ENCODE results near the gene CHMP6. TPM values are rescaled to one million over a fixed set of nuclear protein-coding genes. Genes with fewer than 3 reads are reported as not detected.

The CHMP6 gene
- total and polyA plus RNA-seq, 9 of the 15 experiments (the other 6 are each of a cell fraction or from before 2014, with no cell fraction given): 0.25 to 30.4 (median 13.4) TPM

- Histone ChIP-seq H3K79me2 (ENCODE audit: control insufficient read depth, insufficient read depth, low read length) (no peaks in the 10 kb centered on the region), H3K36me3 (ENCODE audit: control insufficient read depth, insufficient read depth, low read length) (peaks cover 17% of the 10 kb centered on the region; the same call in 1 of the 3 replicates), H3K4me2 (ENCODE audit: insufficient read depth, low read length) (no peak overlapping the region), H2AFZ (ENCODE audit: low read depth, low read length) (no peak overlapping the region), H3K4me3 (no peak overlapping the region), H3K27ac (ENCODE audit: extremely low read depth, low read depth, low read length) (no peak overlapping the region), H4K20me1 (replicated peaks; ENCODE audit: control insufficient read depth, insufficient read depth, low read length) (no peaks in the 10 kb centered on the region), H3K4me1 (replicated peaks in 1 of 2; ENCODE audit: control insufficient read depth in 2 of 2, insufficient read depth in 2 of 2, low read length in 2 of 2) (peaks cover 0 to 43% of the 10 kb centered on the region in 2 experiments; a peak in 2 of 5 replicates), H3K9me3 (replicated peaks; ENCODE audit: control insufficient read depth, insufficient read depth, low read depth, low read length) (no peaks in the 10 kb centered on the region), H3K9me1 (ENCODE audit: control insufficient read depth, insufficient read depth, low read length) (no peaks in the 10 kb centered on the region), H3K9ac (ENCODE audit: insufficient read depth in 1 of 2, low read depth in 2 of 2, low read length in 2 of 2) (no peak overlapping the region), H3K27me3 (ENCODE audit: control insufficient read depth in 2 of 2, insufficient read depth in 2 of 2, low read length in 2 of 2) (no peaks in the 10 kb centered on the region)
- intact Hi-C loops (cut with micrococcal nuclease) (no loop called here), in situ Hi-C loops (cut with MboI) (no loop called here)
- no peak for FAIRE-seq
- no peak for DNase-seq (ENCODE audit: extremely low read depth in 1 of 4, low spot score in 3 of 4)
- BruUV-seq (replicated peaks): no TSS peak
- WGBS (ENCODE audit: insufficient coverage, low coverage, missing lambda C conversion rate): 87% methylated on average over 24 of the region's 49 CpGs
- ATAC-seq: no peak
- ChIA-PET POLR2A (no interaction called here), CTCF (ENCODE audit: low intra/inter-chr PET ratio) (no interaction called here)
- TF ChIP-seq ZNF253 (CRISPR knock-in tag; conservative IDR thresholded peaks at IDR 0.05) (no peak), BRCA1 (IDR thresholded peaks at IDR 0.05) (no peak), BRCA1 (CRISPR knock-in tag; IDR thresholded peaks at IDR 0.05) (no peak), E2F3 (CRISPR knock-in tag; IDR thresholded peaks at IDR 0.05) (no peak), HNRNPK (IDR thresholded peaks at IDR 0.05; ENCODE audit: low read depth, low read length, poor library complexity, severe bottlenecking) (no peak), ESRRA (IDR thresholded peaks at IDR 0.05; ENCODE audit: borderline replicate concordance, low read depth) (no peak), ZNF507 (tag; conservative IDR thresholded peaks at IDR 0.05) (no peak), MITF (IDR thresholded peaks at IDR 0.05) (no peak), SRSF7 (optimal IDR thresholded peaks at IDR 0.05; ENCODE audit: low read depth, low read length) (no peak), RBM15 (IDR thresholded peaks at IDR 0.05; ENCODE audit: insufficient read depth, low read length) (no peak)
- TF ChIP-seq, protein P1, sequence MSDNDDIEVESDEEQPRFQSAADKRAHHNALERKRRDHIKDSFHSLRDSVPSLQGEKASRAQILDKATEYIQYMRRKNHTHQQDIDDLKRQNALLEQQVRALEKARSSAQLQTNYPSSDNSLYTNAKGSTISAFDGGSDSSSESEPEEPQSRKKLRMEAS (CRISPR knock-in tag; IDR thresholded peaks at IDR 0.05): no peak
- TF ChIP-seq, protein P2, sequence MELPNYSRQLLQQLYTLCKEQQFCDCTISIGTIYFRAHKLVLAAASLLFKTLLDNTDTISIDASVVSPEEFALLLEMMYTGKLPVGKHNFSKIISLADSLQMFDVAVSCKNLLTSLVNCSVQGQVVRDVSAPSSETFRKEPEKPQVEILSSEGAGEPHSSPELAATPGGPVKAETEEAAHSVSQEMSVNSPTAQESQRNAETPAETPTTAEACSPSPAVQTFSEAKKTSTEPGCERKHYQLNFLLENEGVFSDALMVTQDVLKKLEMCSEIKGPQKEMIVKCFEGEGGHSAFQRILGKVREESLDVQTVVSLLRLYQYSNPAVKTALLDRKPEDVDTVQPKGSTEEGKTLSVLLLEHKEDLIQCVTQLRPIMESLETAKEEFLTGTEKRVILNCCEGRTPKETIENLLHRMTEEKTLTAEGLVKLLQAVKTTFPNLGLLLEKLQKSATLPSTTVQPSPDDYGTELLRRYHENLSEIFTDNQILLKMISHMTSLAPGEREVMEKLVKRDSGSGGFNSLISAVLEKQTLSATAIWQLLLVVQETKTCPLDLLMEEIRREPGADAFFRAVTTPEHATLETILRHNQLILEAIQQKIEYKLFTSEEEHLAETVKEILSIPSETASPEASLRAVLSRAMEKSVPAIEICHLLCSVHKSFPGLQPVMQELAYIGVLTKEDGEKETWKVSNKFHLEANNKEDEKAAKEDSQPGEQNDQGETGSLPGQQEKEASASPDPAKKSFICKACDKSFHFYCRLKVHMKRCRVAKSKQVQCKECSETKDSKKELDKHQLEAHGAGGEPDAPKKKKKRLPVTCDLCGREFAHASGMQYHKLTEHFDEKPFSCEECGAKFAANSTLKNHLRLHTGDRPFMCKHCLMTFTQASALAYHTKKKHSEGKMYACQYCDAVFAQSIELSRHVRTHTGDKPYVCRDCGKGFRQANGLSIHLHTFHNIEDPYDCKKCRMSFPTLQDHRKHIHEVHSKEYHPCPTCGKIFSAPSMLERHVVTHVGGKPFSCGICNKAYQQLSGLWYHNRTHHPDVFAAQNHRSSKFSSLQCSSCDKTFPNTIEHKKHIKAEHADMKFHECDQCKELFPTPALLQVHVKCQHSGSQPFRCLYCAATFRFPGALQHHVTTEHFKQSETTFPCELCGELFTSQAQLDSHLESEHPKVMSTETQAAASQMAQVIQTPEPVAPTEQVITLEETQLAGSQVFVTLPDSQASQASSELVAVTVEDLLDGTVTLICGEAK (IDR thresholded peaks at IDR 0.05): no peak
- TF ChIP-seq, protein P2 (CRISPR knock-in tag; IDR thresholded peaks at IDR 0.05): no peak
Measured at GRCh38 chr17:80963812-80964543, 27.7 kb upstream of the CHMP6 start.
